ES-I3 (cell line): ENCODE measurements around the gene SEC16A.
"Not testable (repeated sequence)": the region's sequence is repeated elsewhere in the genome, so short reads cannot be mapped to it uniquely, and the experiment has no call there.

Experiments
- H3K36me3 ChIP-seq: 2 replicates; pipeline ENCODE4 v1.6.1; 2013; ENCODE audit warnings: mild to moderate bottlenecking, low read length, control low read depth, moderate library complexity; ENCODE audit not compliant: insufficient read depth
- H3K4me1 ChIP-seq: 2 replicates; pipeline ENCODE4 v1.6.1; 2013; ENCODE audit warnings: mild to moderate bottlenecking, control low read depth, low read length; ENCODE audit not compliant: insufficient read depth
- H3K9ac ChIP-seq: 2 replicates; pipeline ENCODE4 v1.6.1; 2013; ENCODE audit warnings: low read depth, mild to moderate bottlenecking, low read length, moderate library complexity
- H3K9me3 ChIP-seq: 2 replicates; pipeline ENCODE4 v1.6.1; 2013; ENCODE audit warnings: mild to moderate bottlenecking, low read length, moderate library complexity; ENCODE audit not compliant: control insufficient read depth, insufficient read depth

The SEC16A gene

DNA sequence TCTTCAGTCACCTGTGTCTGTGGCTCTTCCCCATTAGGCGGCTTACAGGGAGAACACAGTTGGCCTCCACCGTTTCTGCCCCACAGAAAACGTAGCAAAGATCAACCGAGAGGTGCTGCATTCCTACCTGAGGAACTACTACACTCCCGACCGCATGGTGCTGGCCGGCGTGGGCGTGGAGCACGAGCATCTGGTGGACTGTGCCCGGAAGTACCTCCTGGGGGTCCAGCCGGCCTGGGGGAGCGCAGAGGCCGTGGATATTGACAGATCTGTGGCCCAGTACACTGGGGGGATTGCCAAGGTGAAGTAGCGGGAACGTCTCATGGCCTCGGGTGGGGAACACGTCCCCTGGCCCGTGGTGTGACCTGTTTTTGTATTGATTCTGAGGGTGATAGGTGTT, 65.9 kb downstream of the SEC16A start:
- no peak overlapping the region for H3K9ac ChIP-seq
- H3K36me3 ChIP-seq: peaks cover 35% of the 10 kb centered on the region
- H3K9me3 ChIP-seq: no peaks in the 10 kb centered on the region
- no peaks in the 10 kb centered on the region for H3K4me1 ChIP-seq

- H3K4me1 ChIP-seq: no peaks in the 10 kb centered on the region; the same call in 1 of the 2 replicates
- H3K9me3 ChIP-seq: no peaks in the 10 kb centered on the region
- H3K36me3 ChIP-seq: peaks cover 35% of the 10 kb centered on the region
- no peak overlapping the region for H3K9ac ChIP-seq
Measured at GRCh38 chr9:136416427-136416826, 66.4 kb downstream of the SEC16A start.

DNA sequence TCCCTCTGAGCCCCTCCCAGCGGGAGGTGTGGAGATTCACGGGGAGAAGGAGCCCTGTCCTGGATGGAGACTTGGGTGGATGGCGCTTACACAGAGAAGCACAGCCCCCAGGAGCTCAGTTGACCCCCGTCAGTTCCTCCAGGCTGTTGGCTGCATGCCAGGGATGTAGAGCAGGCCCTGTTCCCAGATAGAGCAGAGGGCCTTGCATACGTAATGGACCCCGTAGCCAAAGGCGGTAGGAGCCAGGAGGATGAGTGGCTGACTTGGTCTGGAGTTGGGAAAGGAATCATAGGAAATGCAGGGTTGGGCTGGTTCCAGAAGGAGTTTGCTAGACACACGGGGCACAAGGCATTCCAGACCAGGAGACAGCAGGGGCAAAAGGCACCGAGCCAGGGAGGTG, 69.9 kb downstream of the SEC16A start:
- no peak overlapping the region for H3K9ac ChIP-seq
- H3K4me1 ChIP-seq: no peaks in the 10 kb centered on the region; the same call in 1 of the 2 replicates
- H3K9me3 ChIP-seq: no peaks in the 10 kb centered on the region
- H3K36me3 ChIP-seq: peaks cover 26% of the 10 kb centered on the region

GRCh38 chr9:136411378-136411777, 71.5 kb downstream of the SEC16A start:
- Histone ChIP-seq H3K9me3 (no peaks in the 10 kb centered on the region), H3K36me3 (peaks cover 23% of the 10 kb centered on the region; the same call in 1 of the 2 replicates), H3K9ac (peak overlapping the region; percentile 73), H3K4me1 (no peaks in the 10 kb centered on the region; the same call in 1 of the 2 replicates)

- no peaks in the 10 kb centered on the region for H3K9me3 ChIP-seq
- peaks cover 24% of the 10 kb centered on the region; the same call in 1 of the 2 replicates for H3K36me3 ChIP-seq
- H3K9ac ChIP-seq: peak within 1 kb of the TSS; percentile 74
- H3K4me1 ChIP-seq: no peaks in the 10 kb centered on the region; the same call in 1 of the 2 replicates
Measured at GRCh38 chr9:136410500-136411287, 72.1 kb downstream of the SEC16A start, which contains the start of the genes ENTR1 and PMPCA. TSS of gene ENTR1 (minus strand) at chr9:136410614. CDS start at chr9:136410397, 217 bp downstream. TSS of gene PMPCA (plus strand) at chr9:136410658. CDS start at chr9:136410669, 11 bp downstream.

- Histone ChIP-seq H3K4me1 (no peaks in the 10 kb centered on the region; the same call in 1 of the 2 replicates), H3K9me3 (no peaks in the 10 kb centered on the region), H3K9ac (peak overlapping the region; percentile 74), H3K36me3 (peaks cover 27% of the 10 kb centered on the region)
Measured at GRCh38 chr9:136409557-136410455, 73.0 kb downstream of the SEC16A start.

DNA sequence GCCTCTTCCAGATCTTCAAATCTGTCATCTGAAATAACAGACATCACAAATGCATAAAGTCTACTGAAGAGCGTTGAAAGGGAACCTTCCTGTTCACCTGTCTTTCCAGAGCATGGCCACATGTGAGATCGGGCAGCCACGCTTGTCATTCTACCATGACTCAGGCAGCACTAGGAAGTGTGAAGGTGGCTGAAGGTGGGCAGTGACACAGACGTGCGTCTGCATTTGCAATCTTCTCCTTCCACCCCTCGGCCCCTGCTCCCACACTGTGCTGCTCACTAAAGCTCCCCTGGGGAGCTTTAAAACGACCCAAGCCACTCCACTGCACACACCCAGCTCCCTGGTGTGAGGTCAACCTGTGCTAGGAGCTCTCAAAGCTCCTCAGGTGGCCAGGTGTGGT, 74.9 kb downstream of the SEC16A start:
- Histone ChIP-seq H3K36me3 (peaks cover 25% of the 10 kb centered on the region), H3K9me3 (no peaks in the 10 kb centered on the region), H3K4me1 (no peaks in the 10 kb centered on the region; the same call in 1 of the 2 replicates), H3K9ac (no peak overlapping the region)

- H3K9ac ChIP-seq, H3K4me1 ChIP-seq, H3K9me3 ChIP-seq: not testable (repeated sequence)
- H3K36me3 ChIP-seq: peaks cover 22% of the 10 kb centered on the region
Measured at GRCh38 chr9:136407061-136407460, 75.8 kb downstream of the SEC16A start.

DNA sequence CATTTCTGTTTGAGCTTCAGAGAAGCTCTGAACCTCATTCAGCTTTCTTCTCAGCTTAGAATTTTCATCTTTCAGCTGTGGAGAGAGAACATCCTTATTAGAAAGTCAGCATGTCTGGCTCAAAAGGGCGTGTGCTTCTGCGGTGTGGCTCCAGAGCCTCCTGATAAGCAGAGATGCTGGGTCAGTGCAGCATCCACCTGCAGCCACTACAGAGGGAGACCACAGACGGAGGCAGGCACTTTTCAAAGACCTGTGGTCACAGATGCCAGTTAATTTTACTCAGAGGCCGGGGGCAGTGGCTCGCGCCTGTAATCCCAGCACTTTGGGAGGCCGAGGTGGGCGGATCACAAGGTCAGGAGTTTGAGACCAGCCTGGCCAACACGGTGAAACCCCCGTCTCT, 76.9 kb downstream of the SEC16A start:
- H3K9me3 ChIP-seq, H3K9ac ChIP-seq, H3K4me1 ChIP-seq: not testable (repeated sequence)
- peaks cover 26% of the 10 kb centered on the region for H3K36me3 ChIP-seq

DNA sequence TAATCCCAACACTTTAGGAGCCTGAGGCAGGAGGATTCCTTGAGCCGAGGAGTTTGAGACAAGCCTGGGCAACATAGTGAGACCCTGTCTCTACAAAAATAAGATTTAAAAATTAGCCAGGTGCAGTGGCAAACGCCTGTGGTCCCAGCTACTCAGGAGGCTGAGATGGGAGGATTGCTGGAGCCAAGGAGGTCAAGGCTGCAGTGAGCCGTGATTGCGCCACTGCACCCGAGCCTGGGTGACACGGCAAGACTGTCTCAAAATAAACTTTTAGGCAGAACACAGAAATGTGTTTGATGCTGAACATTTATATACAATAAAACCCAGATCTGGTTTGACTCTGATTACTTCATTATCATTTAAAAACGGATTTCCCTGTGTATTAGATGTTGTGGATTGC, 77.4 kb downstream of the SEC16A start:
- peaks cover 26% of the 10 kb centered on the region for H3K36me3 ChIP-seq
- no peak overlapping the region for H3K9ac ChIP-seq
- H3K4me1 ChIP-seq: no peaks in the 10 kb centered on the region
- H3K9me3 ChIP-seq: no peaks in the 10 kb centered on the region

- H3K4me1 ChIP-seq: no peaks in the 10 kb centered on the region
- H3K9ac ChIP-seq: no peak overlapping the region
- peaks cover 26% of the 10 kb centered on the region for H3K36me3 ChIP-seq
- no peaks in the 10 kb centered on the region for H3K9me3 ChIP-seq
Measured at GRCh38 chr9:136404801-136405136, 78.1 kb downstream of the SEC16A start.

- H3K4me1 ChIP-seq: no peaks in the 10 kb centered on the region
- peaks cover 26% of the 10 kb centered on the region for H3K36me3 ChIP-seq
- no peaks in the 10 kb centered on the region for H3K9me3 ChIP-seq
- no peak overlapping the region for H3K9ac ChIP-seq
Measured at GRCh38 chr9:136403915-136404800, 78.7 kb downstream of the SEC16A start.

- no peaks in the 10 kb centered on the region for H3K4me1 ChIP-seq
- no peaks in the 10 kb centered on the region for H3K9me3 ChIP-seq
- no peak overlapping the region for H3K9ac ChIP-seq
- peaks cover 26% of the 10 kb centered on the region for H3K36me3 ChIP-seq
Measured at GRCh38 chr9:136403538-136403914, 79.3 kb downstream of the SEC16A start.

GRCh38 chr9:136402067-136402466, 80.8 kb downstream of the SEC16A start:
- H3K36me3 ChIP-seq: peaks cover 18% of the 10 kb centered on the region

More at GRCh38 chr9:136402067-136402466, 80.8 kb downstream of the SEC16A start:
- Histone ChIP-seq H3K9me3 (no peaks in the 10 kb centered on the region), H3K4me1 (no peaks in the 10 kb centered on the region), H3K9ac (no peak overlapping the region)
